ENCODE results near the gene B3GLCT.
A peak's percentile ranks its signal among the peaks of the same experiment; 100 is the strongest.

The B3GLCT gene

GRCh38 chr13:31356991-31357390 lies 157.2 kb downstream of the B3GLCT start:
- Histone ChIP-seq H3K9me3 (peaks cover 50% of the 10 kb centered on the region), H3K4me2 (no peak overlapping the region), H3K36me3 (no peaks in the 10 kb centered on the region), H3K27me3 (no peaks in the 10 kb centered on the region), H3K27ac (no peak overlapping the region), H4K20me1 (no peaks in the 10 kb centered on the region), H3K9ac (no peak overlapping the region), H3K4me3 (no peak overlapping the region), H3K4me1 (no peaks in the 10 kb centered on the region)
- no peak for TF ChIP-seq Cebpa-rat (IDR thresholded peaks at IDR 0.05)

GRCh38 chr13:31357581-31357980 lies 157.8 kb downstream of the B3GLCT start:
- H3K27ac ChIP-seq: no peak overlapping the region
- no peak overlapping the region for H3K4me3 ChIP-seq
- no peaks in the 10 kb centered on the region for H4K20me1 ChIP-seq
- no peaks in the 10 kb centered on the region for H3K36me3 ChIP-seq
- no peak overlapping the region for H3K4me2 ChIP-seq
- no peak for TF ChIP-seq Cebpa-rat (IDR thresholded peaks at IDR 0.05)
- no peak overlapping the region for H3K9ac ChIP-seq
- H3K9me3 ChIP-seq: peaks cover 45% of the 10 kb centered on the region
- H3K27me3 ChIP-seq: no peaks in the 10 kb centered on the region
- no peaks in the 10 kb centered on the region for H3K4me1 ChIP-seq

GRCh38 chr13:31361673-31362072 lies 161.9 kb downstream of the B3GLCT start:
- Histone ChIP-seq H3K9me3 (peaks cover 30% of the 10 kb centered on the region), H3K4me2 (no peak overlapping the region), H3K4me3 (no peak overlapping the region), H3K4me1 (no peaks in the 10 kb centered on the region), H3K27me3 (no peaks in the 10 kb centered on the region), H3K36me3 (no peaks in the 10 kb centered on the region), H4K20me1 (no peaks in the 10 kb centered on the region), H3K9ac (no peak overlapping the region), H3K27ac (no peak overlapping the region)
- TF ChIP-seq Cebpa-rat (IDR thresholded peaks at IDR 0.05): no peak

DNA sequence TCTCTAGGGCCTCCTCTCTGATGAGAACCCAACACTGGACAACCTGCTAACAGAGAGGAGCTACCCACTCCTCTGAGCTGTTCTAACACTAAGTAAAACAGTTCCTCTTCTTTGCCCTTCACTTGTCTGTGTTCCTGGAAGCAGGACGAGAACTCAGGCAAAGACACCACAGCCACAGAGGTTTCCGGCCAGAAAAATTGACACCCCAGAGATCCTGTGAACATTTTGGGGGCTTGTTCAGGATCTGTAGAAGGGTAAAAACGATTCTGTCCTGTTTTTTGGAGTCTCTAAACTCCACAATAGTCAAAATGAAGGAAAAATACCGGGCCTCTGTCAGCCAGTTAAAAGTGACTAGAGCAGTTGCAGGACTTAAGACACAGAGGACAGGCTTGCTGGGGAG lies 165.9 kb downstream of the B3GLCT start:
- no peak overlapping the region for H3K9ac ChIP-seq
- H3K4me3 ChIP-seq: no peak overlapping the region
- H4K20me1 ChIP-seq: no peaks in the 10 kb centered on the region
- no peak overlapping the region for H3K27ac ChIP-seq
- no peaks in the 10 kb centered on the region for H3K36me3 ChIP-seq
- TF ChIP-seq Cebpa-rat (IDR thresholded peaks at IDR 0.05): no peak
- no peaks in the 10 kb centered on the region for H3K27me3 ChIP-seq
- no peak overlapping the region for H3K4me2 ChIP-seq
- H3K4me1 ChIP-seq: no peaks in the 10 kb centered on the region
- H3K9me3 ChIP-seq: peaks cover 35% of the 10 kb centered on the region

DNA sequence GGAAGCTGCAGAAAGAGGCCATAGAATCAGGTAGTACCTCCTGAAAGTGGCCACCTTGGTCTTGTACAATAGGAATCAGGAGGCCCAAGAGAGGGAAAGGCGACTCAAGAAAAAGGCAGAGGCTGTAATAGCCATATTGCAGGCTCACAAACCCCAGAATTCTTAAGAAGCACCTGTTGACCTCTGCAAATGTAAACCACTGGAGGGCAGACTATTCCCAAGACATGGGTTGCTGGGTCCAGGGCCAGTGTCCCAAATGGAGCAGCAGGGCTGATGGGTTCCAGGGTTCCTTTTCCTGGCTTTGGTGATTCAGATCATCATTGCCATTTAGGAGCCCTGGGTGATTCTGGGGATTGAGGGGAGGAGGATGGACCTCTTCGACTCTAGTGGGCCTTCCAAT lies 167.6 kb downstream of the B3GLCT start:
- Histone ChIP-seq H3K4me3 (no peak overlapping the region), H3K4me1 (no peaks in the 10 kb centered on the region), H3K36me3 (no peaks in the 10 kb centered on the region), H3K9me3 (peaks cover 35% of the 10 kb centered on the region), H4K20me1 (no peaks in the 10 kb centered on the region), H3K27me3 (no peaks in the 10 kb centered on the region), H3K4me2 (no peak overlapping the region), H3K27ac (no peak overlapping the region), H3K9ac (no peak overlapping the region)
- TF ChIP-seq Cebpa-rat (IDR thresholded peaks at IDR 0.05): no peak

- no peak for TF ChIP-seq Cebpa-rat (IDR thresholded peaks at IDR 0.05)
Measured at GRCh38 chr13:31369213-31369612, 169.4 kb downstream of the B3GLCT start.

GRCh38 chr13:31372454-31372853 lies 172.7 kb downstream of the B3GLCT start:
- Histone ChIP-seq H3K4me1 (no peaks in the 10 kb centered on the region), H3K36me3 (no peaks in the 10 kb centered on the region), H3K9me3 (peaks cover 4% of the 10 kb centered on the region; the same call in 1 of the 2 replicates), H3K4me2 (no peak overlapping the region), H4K20me1 (no peaks in the 10 kb centered on the region), H3K27ac (no peak overlapping the region), H3K27me3 (no peaks in the 10 kb centered on the region), H3K9ac (no peak overlapping the region), H3K4me3 (no peak overlapping the region)
- TF ChIP-seq Cebpa-rat (IDR thresholded peaks at IDR 0.05): no peak

More at GRCh38 chr13:31369213-31369612, 169.4 kb downstream of the B3GLCT start:
- Histone ChIP-seq H3K27me3 (no peaks in the 10 kb centered on the region), H3K9ac (no peak overlapping the region), H3K4me3 (no peak overlapping the region), H3K4me2 (no peak overlapping the region), H3K27ac (no peak overlapping the region), H3K9me3 (peaks cover 35% of the 10 kb centered on the region), H3K4me1 (no peaks in the 10 kb centered on the region), H4K20me1 (no peaks in the 10 kb centered on the region), H3K36me3 (no peaks in the 10 kb centered on the region)

GRCh38 chr13:31374682-31375081 lies 174.9 kb downstream of the B3GLCT start:
- Histone ChIP-seq H3K9ac (no peak overlapping the region), H3K9me3 (no peaks in the 10 kb centered on the region), H3K4me2 (no peak overlapping the region), H3K4me1 (no peaks in the 10 kb centered on the region), H3K36me3 (no peaks in the 10 kb centered on the region), H3K27ac (no peak overlapping the region), H4K20me1 (no peaks in the 10 kb centered on the region), H3K27me3 (no peaks in the 10 kb centered on the region), H3K4me3 (no peak overlapping the region)
- TF ChIP-seq Cebpa-rat (IDR thresholded peaks at IDR 0.05): no peak

DNA sequence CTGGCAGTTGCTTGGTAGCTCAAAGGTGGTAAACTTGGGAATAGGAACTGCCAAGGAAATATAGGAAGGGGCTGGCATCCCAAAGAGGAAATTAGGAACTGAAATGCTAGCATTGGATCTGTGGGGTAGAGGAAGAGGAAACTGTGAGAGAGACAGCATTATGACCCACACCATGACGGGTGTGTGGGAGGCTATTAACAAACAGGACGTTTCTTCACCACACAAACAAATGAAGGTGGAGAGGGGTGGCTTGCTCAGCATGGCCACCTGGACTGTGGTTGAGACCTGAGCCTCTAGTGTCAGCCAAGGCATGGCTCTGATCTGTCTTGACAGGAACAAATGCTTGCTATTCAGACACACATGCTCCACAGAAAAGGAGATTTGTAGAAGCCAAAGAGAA lies 178.2 kb downstream of the B3GLCT start:
- peaks cover 5% of the 10 kb centered on the region for H3K4me1 ChIP-seq
- TF ChIP-seq Cebpa-rat (IDR thresholded peaks at IDR 0.05): no peak
- no peak overlapping the region for H3K9ac ChIP-seq
- no peaks in the 10 kb centered on the region for H4K20me1 ChIP-seq
- H3K36me3 ChIP-seq: no peaks in the 10 kb centered on the region
- H3K9me3 ChIP-seq: no peaks in the 10 kb centered on the region
- H3K27ac ChIP-seq: no peak overlapping the region
- H3K4me2 ChIP-seq: no peak overlapping the region
- no peaks in the 10 kb centered on the region for H3K27me3 ChIP-seq
- H3K4me3 ChIP-seq: no peak overlapping the region

DNA sequence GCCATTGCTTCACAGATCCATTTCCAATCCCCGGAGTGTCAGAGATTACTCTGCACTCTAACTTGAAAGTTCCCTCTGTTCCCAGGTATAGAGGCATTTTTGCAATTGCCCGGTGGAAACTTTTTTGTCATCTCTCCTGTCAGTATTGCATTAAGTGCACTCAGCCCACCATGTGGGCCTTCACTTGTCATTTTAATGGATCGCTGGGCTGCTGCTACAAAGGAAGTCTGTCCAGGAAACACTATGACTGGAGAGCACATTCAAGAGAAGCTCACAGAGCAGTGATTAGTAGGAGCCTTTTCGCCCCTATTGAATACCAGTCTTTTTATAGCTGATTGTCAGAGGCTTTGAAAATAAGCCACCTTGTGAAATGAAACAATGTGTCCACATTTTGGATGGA lies 180.9 kb downstream of the B3GLCT start:
- Histone ChIP-seq H4K20me1 (no peaks in the 10 kb centered on the region), H3K36me3 (no peaks in the 10 kb centered on the region)

More for the DNA sequence above, 180.9 kb downstream of the B3GLCT start:
- Histone ChIP-seq H3K9me3 (no peaks in the 10 kb centered on the region), H3K4me1 (peaks cover 5% of the 10 kb centered on the region), H3K4me2 (0 out of 2 replicates have a peak overlapping the region, but pooled peaks have one; percentile 12), H3K27me3 (no peaks in the 10 kb centered on the region), H3K9ac (no peak overlapping the region), H3K27ac (no peak overlapping the region), H3K4me3 (no peak overlapping the region)
- no peak for TF ChIP-seq Cebpa-rat (IDR thresholded peaks at IDR 0.05)
